Measurements from ENCODE around the gene RAD52. TPM values are rescaled to one million over a fixed set of nuclear protein-coding genes. Genes with fewer than 3 reads are reported as not detected.

The RAD52 gene
- total RNA-seq, 1 donor from 2014 or later, result 9.6 TPM

GRCh38 chr12:976644-977043 is 27.1 kb upstream of the RAD52 start:
- Mint-ChIP-seq H3K4me3 (ENCODE audit: unreplicated experiment) (no peak overlapping the region), H3K36me3 (ENCODE audit: low read depth) (peaks cover 2% of the 10 kb centered on the region), H3K4me1 (ENCODE audit: low read depth) (peaks cover 3% of the 10 kb centered on the region), H3K9me3 (ENCODE audit: low read depth) (no peaks in the 10 kb centered on the region), H3K27ac (ENCODE audit: unreplicated experiment) (no peak overlapping the region), H3K27me3 (ENCODE audit: low read depth) (no peaks in the 10 kb centered on the region)
- TF ChIP-seq, protein P1, sequence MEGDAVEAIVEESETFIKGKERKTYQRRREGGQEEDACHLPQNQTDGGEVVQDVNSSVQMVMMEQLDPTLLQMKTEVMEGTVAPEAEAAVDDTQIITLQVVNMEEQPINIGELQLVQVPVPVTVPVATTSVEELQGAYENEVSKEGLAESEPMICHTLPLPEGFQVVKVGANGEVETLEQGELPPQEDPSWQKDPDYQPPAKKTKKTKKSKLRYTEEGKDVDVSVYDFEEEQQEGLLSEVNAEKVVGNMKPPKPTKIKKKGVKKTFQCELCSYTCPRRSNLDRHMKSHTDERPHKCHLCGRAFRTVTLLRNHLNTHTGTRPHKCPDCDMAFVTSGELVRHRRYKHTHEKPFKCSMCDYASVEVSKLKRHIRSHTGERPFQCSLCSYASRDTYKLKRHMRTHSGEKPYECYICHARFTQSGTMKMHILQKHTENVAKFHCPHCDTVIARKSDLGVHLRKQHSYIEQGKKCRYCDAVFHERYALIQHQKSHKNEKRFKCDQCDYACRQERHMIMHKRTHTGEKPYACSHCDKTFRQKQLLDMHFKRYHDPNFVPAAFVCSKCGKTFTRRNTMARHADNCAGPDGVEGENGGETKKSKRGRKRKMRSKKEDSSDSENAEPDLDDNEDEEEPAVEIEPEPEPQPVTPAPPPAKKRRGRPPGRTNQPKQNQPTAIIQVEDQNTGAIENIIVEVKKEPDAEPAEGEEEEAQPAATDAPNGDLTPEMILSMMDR (IDR thresholded peaks at IDR 0.05), result no peak
- DNase-seq (ENCODE audit: low spot score), result no peak

- Mint-ChIP-seq H3K27me3 (ENCODE audit: low read depth) (no peaks in the 10 kb centered on the region), H3K9me3 (ENCODE audit: low read depth) (no peaks in the 10 kb centered on the region), H3K36me3 (ENCODE audit: low read depth) (peaks cover 2% of the 10 kb centered on the region), H3K27ac (ENCODE audit: unreplicated experiment) (no peak overlapping the region), H3K4me3 (ENCODE audit: unreplicated experiment) (no peak overlapping the region), H3K4me1 (ENCODE audit: low read depth) (no peaks in the 10 kb centered on the region)
- TF ChIP-seq, protein P1 (IDR thresholded peaks at IDR 0.05), result no peak
- DNase-seq (ENCODE audit: low spot score), result no peak
These were observed 24.9 kb upstream of the RAD52 start for GRCh38 chr12:974271-974862.

GRCh38 chr12:971991-972390 is 22.5 kb upstream of the RAD52 start:
- Mint-ChIP-seq H3K4me1 (ENCODE audit: low read depth) (no peaks in the 10 kb centered on the region), H3K27me3 (ENCODE audit: low read depth) (no peaks in the 10 kb centered on the region), H3K36me3 (ENCODE audit: low read depth) (peaks cover 2% of the 10 kb centered on the region), H3K27ac (ENCODE audit: unreplicated experiment) (no peak overlapping the region), H3K4me3 (ENCODE audit: unreplicated experiment) (no peak overlapping the region), H3K9me3 (ENCODE audit: low read depth) (no peaks in the 10 kb centered on the region)
- DNase-seq (ENCODE audit: low spot score), result no peak
- TF ChIP-seq, protein P1 (IDR thresholded peaks at IDR 0.05), result no peak

- TF ChIP-seq, protein P1 (IDR thresholded peaks at IDR 0.05), result no peak
- H3K27me3 Mint-ChIP-seq (ENCODE audit: low read depth), result no peaks in the 10 kb centered on the region
- no peaks in the 10 kb centered on the region for H3K4me1 Mint-ChIP-seq (ENCODE audit: low read depth)
These were observed 20.3 kb upstream of the RAD52 start for GRCh38 chr12:969821-970220.

GRCh38 chr12:968545-968944 is 19.1 kb upstream of the RAD52 start:
- peaks cover 2% of the 10 kb centered on the region for H3K36me3 Mint-ChIP-seq (ENCODE audit: low read depth)
- H3K4me1 Mint-ChIP-seq (ENCODE audit: low read depth), result no peaks in the 10 kb centered on the region
- TF ChIP-seq, protein P1 (IDR thresholded peaks at IDR 0.05), result no peak
- H3K27me3 Mint-ChIP-seq (ENCODE audit: low read depth), result no peaks in the 10 kb centered on the region
- H3K4me3 Mint-ChIP-seq (ENCODE audit: unreplicated experiment), result no peak overlapping the region
- no peak overlapping the region for H3K27ac Mint-ChIP-seq (ENCODE audit: unreplicated experiment)
- H3K9me3 Mint-ChIP-seq (ENCODE audit: low read depth), result no peaks in the 10 kb centered on the region
- no peak for DNase-seq (ENCODE audit: low spot score)

More at GRCh38 chr12:969821-970220, 20.3 kb upstream of the RAD52 start:
- no peak overlapping the region for H3K4me3 Mint-ChIP-seq (ENCODE audit: unreplicated experiment)
- H3K36me3 Mint-ChIP-seq (ENCODE audit: low read depth), result peaks cover 2% of the 10 kb centered on the region
- no peak overlapping the region for H3K27ac Mint-ChIP-seq (ENCODE audit: unreplicated experiment)
- H3K9me3 Mint-ChIP-seq (ENCODE audit: low read depth), result no peaks in the 10 kb centered on the region
- DNase-seq (ENCODE audit: low spot score), result no peak
